ENCODE data around the gene NAT14.

- TF ChIP-seq CTCF (IDR thresholded peaks at IDR 0.05; ENCODE audit: low read length) (no peak), EZH2phosphoT487 (IDR thresholded peaks at IDR 0.05; ENCODE audit: low read length) (no peak)
Observed at GRCh38 chr19:55459551-55459949, 25.4 kb upstream of the NAT14 start.

Measured in MM.1S (cell line).